ENCODE results near the gene HDAC5. TPM values are rescaled to one million over a fixed set of nuclear protein-coding genes. Genes with fewer than 3 reads are reported as not detected.

Gene HDAC5
- total and polyA plus RNA-seq, 2 of the 8 experiments (the other 6 are each of a cell fraction or from before 2014, with no cell fraction given) = 48.5 to 54.4 TPM

- TF ChIP-seq CHD7 (IDR thresholded peaks at IDR 0.05; ENCODE audit: insufficient replicate concordance, low read length) (no peak), CEBPB (IDR thresholded peaks at IDR 0.05; ENCODE audit: low read depth, low read length) (no peak), RFX5 (IDR thresholded peaks at IDR 0.05; ENCODE audit: borderline replicate concordance, low read depth, low read length) (no peak), SUZ12 (IDR thresholded peaks at IDR 0.05; ENCODE audit: low read length) (no peak), E2F6 (IDR thresholded peaks at IDR 0.05) (no peak), NRF1 (IDR thresholded peaks at IDR 0.05; ENCODE audit: low read depth, low read length) (no peak), HDAC6 (IDR thresholded peaks at IDR 0.05; ENCODE audit: low read depth, low read length) (no peak), EZH2 (IDR thresholded peaks at IDR 0.05; ENCODE audit: low read depth, low read length, severe bottlenecking) (no peak), KDM5A (IDR thresholded peaks at IDR 0.05; ENCODE audit: low read length) (no peak)
These were observed 59.5 kb downstream of the HDAC5 start (continued) for GRCh38 chr17:44063704-44064639.

Data from H1 (cell line).